GM12878 (cell line): ENCODE data around the gene WWOX. TPM values are rescaled to one million over a fixed set of nuclear protein-coding genes. Genes with fewer than 3 reads are reported as not detected.

Experiments
- ATAC-seq: fragments of 200-7000 bp; cut with Tn5 transposase; 3 replicates; pipeline ENCODE4 v1.9.1; 2020; ENCODE audit warnings: mild to moderate bottlenecking, moderate library complexity
- BruUV-seq: library from RNA; stranded (reverse); fragments of 400-500 nt; replicated peaks from 2 replicates; lab custom pipeline; 2021; lab: Mats Ljungman, UMichigan
- CTCF ChIA-PET: fragments of 300-600 bp; sonication (Branson Sonifier 250); formaldehyde crosslinking; extraction: SDS; loops from one replicate; lab custom pipeline; 2021; ENCODE audit warnings: inconsistent platforms; lab: Yijun Ruan, JAX
- POLR2A ChIA-PET: fragments of 350-600 bp; formaldehyde crosslinking; extraction: SDS; loops from one replicate; lab custom pipeline; 2021; ENCODE audit warnings: inconsistent platforms; lab: Charles Lee
- RAD21 ChIA-PET: fragments of 300-600 bp; sonication (Branson Sonifier 250); formaldehyde crosslinking; loops from one replicate; lab custom pipeline; 2023; ENCODE audit warnings: antibody characterized with exemption; ENCODE audit not compliant: unreplicated experiment; lab: Charles Lee
- SMC1A ChIA-PET: fragments of 300-600 bp; sonication (Branson Sonifier 250); formaldehyde crosslinking; loops from one replicate; lab custom pipeline; 2023; ENCODE audit not compliant: unreplicated experiment, uncharacterized antibody; lab: Charles Lee
- DNase-seq: peaks from one replicate; pipeline ENCODE4 v3.0.0-alpha.2; 2011; ENCODE audit warnings: low read depth, low spot score
- FAIRE-seq: peaks from 3 replicates; lab custom pipeline; 2011; peaks lifted over from hg19 to GRCh38; lab: Jason Lieb, UNC
- H2AFZ ChIP-seq: 2 replicates; pipeline ENCODE4 v1.6.0; 2011; ENCODE audit warnings: low read depth, low read length, control low read depth; ENCODE audit not compliant: control insufficient read depth
- H3K27ac ChIP-seq: 2 replicates; pipeline ENCODE4 v1.5.1; 2011; ENCODE audit warnings: control low read depth; ENCODE audit not compliant: control insufficient read depth, insufficient read depth
- H3K27me3 ChIP-seq, 2 experiments: replicated peaks in 1 of 2; 2 replicates each; pipeline versions ENCODE4 v1.6.0 to v1.6.1; 2011; ENCODE audit warnings: low read length in 1 of 2; ENCODE audit not compliant: control insufficient read depth in 2 of 2, insufficient read depth in 2 of 2
- H3K36me3 ChIP-seq, 2 experiments: 2 replicates each; pipeline ENCODE4 v1.5.1; 2011; ENCODE audit warnings: low read length in 1 of 2; ENCODE audit not compliant: control insufficient read depth in 2 of 2, insufficient read depth in 2 of 2
- H3K4me1 ChIP-seq: 2 replicates; pipeline ENCODE4 v1.6.1; 2011; ENCODE audit warnings: mild to moderate bottlenecking, low read length, moderate library complexity, mixed read lengths; ENCODE audit not compliant: control insufficient read depth, insufficient read depth
- H3K4me2 ChIP-seq: 2 replicates; pipeline ENCODE4 v1.6.0; 2011; ENCODE audit warnings: control low read depth; ENCODE audit not compliant: control insufficient read depth, insufficient read depth
- H3K4me3 ChIP-seq: fragments of 200-600 bp; sonication (generic); 2 replicates; pipeline ENCODE4 v1.5.1; 2016
- H3K79me2 ChIP-seq: 2 replicates; pipeline ENCODE4 v1.6.0; 2011; ENCODE audit warnings: low read length; ENCODE audit not compliant: control insufficient read depth, insufficient read depth
- H3K9ac ChIP-seq: 2 replicates; pipeline ENCODE4 v1.8.0; 2011; ENCODE audit warnings: low read length, control low read depth, mixed read lengths; ENCODE audit not compliant: control insufficient read depth, insufficient read depth
- H3K9me3 ChIP-seq: replicated peaks from 3 replicates; pipeline ENCODE4 v1.5.1; 2011; ENCODE audit warnings: mild to moderate bottlenecking, low read length; ENCODE audit not compliant: control insufficient read depth, insufficient read depth
- H4K20me1 ChIP-seq: 2 replicates; pipeline ENCODE4 v1.6.0; 2011; ENCODE audit not compliant: control insufficient read depth, insufficient read depth
- ATF3 ChIP-seq: IDR thresholded peaks from 2 replicates; pipeline ENCODE4 v1.6.1; 2011; ENCODE audit warnings: low read depth, mild to moderate bottlenecking, low read length, moderate library complexity, borderline replicate concordance; ENCODE audit errors: extremely low read depth
- MEF2B ChIP-seq: fragments of 450-650 bp; IDR thresholded peaks from 2 replicates; pipeline ENCODE4 v1.6.1; 2018; ENCODE audit warnings: mild to moderate bottlenecking, moderate library complexity; ENCODE audit not compliant: partially characterized antibody, poor library complexity, severe bottlenecking
- NBN ChIP-seq: fragments of 450-650 bp; IDR thresholded peaks from 2 replicates; pipeline ENCODE4 v1.6.1; 2016
- NFYB ChIP-seq: IDR thresholded peaks from 2 replicates; pipeline ENCODE4 v1.6.1; 2011; ENCODE audit warnings: low read depth, mild to moderate bottlenecking, low read length, improper control_type of control experiment, moderate library complexity; ENCODE audit not compliant: insufficient read depth
- RCOR1 ChIP-seq: conservative IDR thresholded peaks from 2 replicates; pipeline ENCODE4 v1.6.1; 2012; ENCODE audit warnings: low read depth, low read length, improper control_type of control experiment
- WGBS: methylation state at CpG from one replicate; pipeline ENCODE4 v1.1.6; 2016; ENCODE audit warnings: low lambda C conversion rate; ENCODE audit not compliant: insufficient replicate concordance, insufficient coverage; ENCODE audit errors: missing lambda C conversion rate; 5-methylcytosine and 5-hydroxymethylcytosine counted together
- in situ Hi-C: fragments of 300-500 bp; cut with MboI; formaldehyde crosslinking; loops from 9 replicates; pipeline ENCODE4 v1.14.3; 2018; ENCODE audit warnings: mixed read lengths
- intact Hi-C: fragments of 100-400 bp; cut with micrococcal nuclease; formaldehyde crosslinking; loops from one replicate; pipeline ENCODE4 v1.14.2; 2022; ENCODE audit not compliant: unreplicated experiment
- polyA plus RNA-seq, 11 experiments: library from polyadenylated mRNA; depleted of rRNA in 4 of 11; unstranded in 6 of 11; stranded (reverse) in 5 of 11; fragments of >200 nt; fragmentation: Nextera tagmentation in 4 of 11; fragmentation: Illumina TruSeq in 1 of 11; extraction: Ambion mirVana in 4 of 11; extraction: Trizol in 1 of 11; gene quantifications; 1 replicate in 1 of 11; 2 replicates in 10 of 11; pipeline versions ENCODE4 v1.2.1 to v1.2.3, GENCODE V29; 2011 to 2016; ENCODE audit warnings: inconsistent platforms in 2 of 11, missing spikeins in 2 of 11, low read depth in 1 of 11
- total RNA-seq, 4 experiments: library from RNA; depleted of rRNA in 3 of 4; stranded (reverse); fragments of >200 nt in 3 of 4; fragmentation: Illumina TruSeq in 1 of 4; extraction: Trizol in 1 of 4; gene quantifications; 2 replicates each; pipeline versions ENCODE4 v1.2.1 to v1.2.3, GENCODE V29; 2013 to 2021
- TF ChIP-seq, protein P1 (sequence below): fragments of 450-650 bp; IDR thresholded peaks from 2 replicates; pipeline ENCODE4 v1.6.1; 2018; ENCODE audit warnings: borderline replicate concordance, mild to moderate bottlenecking; ENCODE audit not compliant: partially characterized antibody
- TF ChIP-seq, protein P2 (sequence below): IDR thresholded peaks from 2 replicates; pipeline ENCODE4 v1.6.1; 2011; ENCODE audit warnings: borderline replicate concordance, low read depth, mild to moderate bottlenecking, moderate library complexity, mixed read lengths, low read length; ENCODE audit not compliant: insufficient read depth; ENCODE audit errors: extremely low read length

The WWOX gene
- total and polyA plus RNA-seq, 10 of the 15 experiments (the other 5 are each of a cell fraction or from before 2014, with no cell fraction given) = 2.8 to 24.4 (median 17.8) TPM

GRCh38 chr16:78743556-78743955, 644.1 kb downstream of the WWOX start:
- no peak for DNase-seq
- peaks cover 13% of the 10 kb centered on the region for H3K4me1 ChIP-seq
- no peaks in the 10 kb centered on the region for H3K9me3 ChIP-seq
- RAD21 ChIA-PET = no interaction called here
- FAIRE-seq = no peak
- 73% methylated on average over 4 of the region's 4 CpGs for WGBS
- no peak overlapping the region for H3K9ac ChIP-seq
- H3K79me2 ChIP-seq = no peaks in the 10 kb centered on the region
- H3K27me3 ChIP-seq = 0 out of 4 replicates have a peak, but pooled peaks cover 0 to 3% of the 10 kb centered on the region in 2 experiments
- H4K20me1 ChIP-seq = no peaks in the 10 kb centered on the region
- BruUV-seq = no TSS peak
- no peak overlapping the region for H3K4me3 ChIP-seq
- no peak for ATAC-seq
- intact Hi-C loops (no loop called here), in situ Hi-C loops (no loop called here)
- peak overlapping the region; percentile 78 for H2AFZ ChIP-seq
- POLR2A ChIA-PET = no interaction called here
- peak overlapping the region; percentile 82; the same call in 1 of the 2 replicates for H3K27ac ChIP-seq
- TF ChIP-seq, protein P1, sequence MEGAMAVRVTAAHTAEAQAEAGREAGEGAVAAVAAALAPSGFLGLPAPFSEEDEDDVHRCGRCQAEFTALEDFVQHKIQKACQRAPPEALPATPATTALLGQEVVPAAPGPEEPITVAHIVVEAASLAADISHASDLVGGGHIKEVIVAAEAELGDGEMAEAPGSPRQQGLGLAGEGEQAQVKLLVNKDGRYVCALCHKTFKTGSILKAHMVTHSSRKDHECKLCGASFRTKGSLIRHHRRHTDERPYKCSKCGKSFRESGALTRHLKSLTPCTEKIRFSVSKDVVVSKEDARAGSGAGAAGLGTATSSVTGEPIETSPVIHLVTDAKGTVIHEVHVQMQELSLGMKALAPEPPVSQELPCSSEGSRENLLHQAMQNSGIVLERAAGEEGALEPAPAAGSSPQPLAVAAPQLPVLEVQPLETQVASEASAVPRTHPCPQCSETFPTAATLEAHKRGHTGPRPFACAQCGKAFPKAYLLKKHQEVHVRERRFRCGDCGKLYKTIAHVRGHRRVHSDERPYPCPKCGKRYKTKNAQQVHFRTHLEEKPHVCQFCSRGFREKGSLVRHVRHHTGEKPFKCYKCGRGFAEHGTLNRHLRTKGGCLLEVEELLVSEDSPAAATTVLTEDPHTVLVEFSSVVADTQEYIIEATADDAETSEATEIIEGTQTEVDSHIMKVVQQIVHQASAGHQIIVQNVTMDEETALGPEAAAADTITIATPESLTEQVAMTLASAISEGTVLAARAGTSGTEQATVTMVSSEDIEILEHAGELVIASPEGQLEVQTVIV = no peak
- TF ChIP-seq RCOR1 (no peak), ATF3 (no peak), NFYB (0 out of 2 replicates have a peak, but pooled peaks have one; percentile 11), NBN (no peak), MEF2B (no peak)
- TF ChIP-seq, protein P2, sequence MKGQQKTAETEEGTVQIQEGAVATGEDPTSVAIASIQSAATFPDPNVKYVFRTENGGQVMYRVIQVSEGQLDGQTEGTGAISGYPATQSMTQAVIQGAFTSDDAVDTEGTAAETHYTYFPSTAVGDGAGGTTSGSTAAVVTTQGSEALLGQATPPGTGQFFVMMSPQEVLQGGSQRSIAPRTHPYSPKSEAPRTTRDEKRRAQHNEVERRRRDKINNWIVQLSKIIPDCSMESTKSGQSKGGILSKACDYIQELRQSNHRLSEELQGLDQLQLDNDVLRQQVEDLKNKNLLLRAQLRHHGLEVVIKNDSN = no peak
- no peak overlapping the region for H3K4me2 ChIP-seq
- CTCF ChIA-PET = no interaction called here
- no peaks in the 10 kb centered on the region for H3K36me3 ChIP-seq
- SMC1A ChIA-PET = no interaction called here
